ENCODE data around the gene TOB1.

DNA sequence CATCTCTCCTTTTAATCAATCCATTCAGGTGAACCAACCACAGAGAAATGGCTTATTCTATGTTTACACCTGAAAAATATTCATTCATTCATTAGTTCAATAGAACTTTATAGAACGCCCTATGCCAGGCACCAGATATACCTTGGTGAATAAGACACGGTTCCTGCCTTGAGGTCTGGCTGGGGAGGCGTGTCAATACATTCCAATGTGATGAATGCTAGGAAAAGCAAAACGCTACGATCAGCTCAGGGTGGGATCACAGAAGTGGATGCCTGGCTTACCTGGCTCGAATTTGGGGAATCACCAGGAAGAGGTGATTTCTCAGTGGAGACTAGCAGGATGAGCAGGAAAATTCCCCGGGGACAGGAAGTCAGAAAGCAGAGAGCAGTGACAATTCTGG lies 48.3 kb downstream of the TOB1 start:
- TF ChIP-seq, protein P1, sequence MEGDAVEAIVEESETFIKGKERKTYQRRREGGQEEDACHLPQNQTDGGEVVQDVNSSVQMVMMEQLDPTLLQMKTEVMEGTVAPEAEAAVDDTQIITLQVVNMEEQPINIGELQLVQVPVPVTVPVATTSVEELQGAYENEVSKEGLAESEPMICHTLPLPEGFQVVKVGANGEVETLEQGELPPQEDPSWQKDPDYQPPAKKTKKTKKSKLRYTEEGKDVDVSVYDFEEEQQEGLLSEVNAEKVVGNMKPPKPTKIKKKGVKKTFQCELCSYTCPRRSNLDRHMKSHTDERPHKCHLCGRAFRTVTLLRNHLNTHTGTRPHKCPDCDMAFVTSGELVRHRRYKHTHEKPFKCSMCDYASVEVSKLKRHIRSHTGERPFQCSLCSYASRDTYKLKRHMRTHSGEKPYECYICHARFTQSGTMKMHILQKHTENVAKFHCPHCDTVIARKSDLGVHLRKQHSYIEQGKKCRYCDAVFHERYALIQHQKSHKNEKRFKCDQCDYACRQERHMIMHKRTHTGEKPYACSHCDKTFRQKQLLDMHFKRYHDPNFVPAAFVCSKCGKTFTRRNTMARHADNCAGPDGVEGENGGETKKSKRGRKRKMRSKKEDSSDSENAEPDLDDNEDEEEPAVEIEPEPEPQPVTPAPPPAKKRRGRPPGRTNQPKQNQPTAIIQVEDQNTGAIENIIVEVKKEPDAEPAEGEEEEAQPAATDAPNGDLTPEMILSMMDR (IDR thresholded peaks at IDR 0.05): no peak
- TF ChIP-seq POLR2A (IDR thresholded peaks at IDR 0.05): no peak
